ENCODE measurements around the gene NCOA1.

Gene NCOA1

GRCh38 chr2:24768013-24768412 is 277.0 kb downstream of the NCOA1 start:
- H3K27ac ChIP-seq (replicated peaks; ENCODE audit: low read length), result no peak overlapping the region
- H2BK5ac ChIP-seq (ENCODE audit: low read length), result no peak overlapping the region
- no peak overlapping the region for H3K14ac ChIP-seq (ENCODE audit: low read length)
- H2BK120ac ChIP-seq (ENCODE audit: low read depth, low read length), result no peak overlapping the region
- WGBS, 2 donors (ENCODE audit: extremely low coverage in 2 of 2, insufficient read length in 2 of 2, insufficient replicate concordance in 1 of 2), result no CpG with 5 or more reads among the region's 5 CpGs
- no peaks in the 10 kb centered on the region for H3K27me3 ChIP-seq (ENCODE audit: control insufficient read depth in 3 of 3, insufficient read depth in 3 of 3, low read depth in 1 of 3, low read length in 3 of 3)
- no peak overlapping the region for H2BK15ac ChIP-seq (ENCODE audit: low read length)
- H3K4me3 ChIP-seq (ENCODE audit: low read length in 2 of 2), result no peak overlapping the region
- no peak overlapping the region for H3K18ac ChIP-seq (ENCODE audit: low read length)
- H3K9ac ChIP-seq (ENCODE audit: low read depth, low read length, poor library complexity), result no peak overlapping the region
- H2BK12ac ChIP-seq (ENCODE audit: low read length), result no peak overlapping the region
- H4K8ac ChIP-seq (ENCODE audit: low read depth, low read length), result no peak overlapping the region
- no peak overlapping the region for H3K23ac ChIP-seq (ENCODE audit: low read depth, low read length, poor library complexity)
- H2AFZ ChIP-seq (ENCODE audit: low read length), result no peak overlapping the region
- no peak overlapping the region for H3K4ac ChIP-seq (ENCODE audit: low read length)
- H3K79me1 ChIP-seq (ENCODE audit: low read depth, low read length), result no peaks in the 10 kb centered on the region
- H3K4me1 ChIP-seq (ENCODE audit: control insufficient read depth in 2 of 2, insufficient read depth in 1 of 2, low read depth in 1 of 2, low read length in 2 of 2), result no peaks in the 10 kb centered on the region
- H3K9me3 ChIP-seq (replicated peaks in 1 of 2; ENCODE audit: control insufficient read depth in 2 of 2, insufficient read depth in 1 of 2, low read depth in 1 of 2, low read length in 2 of 2), result peaks cover 2 to 11% of the 10 kb centered on the region in 2 donors
- H2AK5ac ChIP-seq (ENCODE audit: low read depth, low read length), result no peak overlapping the region
- H3K36me3 ChIP-seq (replicated peaks in 1 of 2; ENCODE audit: control insufficient read depth in 2 of 2, insufficient read depth in 2 of 2, low read length in 2 of 2), result peaks cover 7 to 47% of the 10 kb centered on the region in 2 donors
- DNase-seq (ENCODE audit: low spot score), result no peak
- H3K4me2 ChIP-seq (ENCODE audit: insufficient read depth, low read length, poor library complexity, severe bottlenecking), result no peak overlapping the region
- no peak overlapping the region for H4K91ac ChIP-seq (ENCODE audit: low read depth, low read length, poor library complexity)

GRCh38 chr2:24768601-24769000 is 277.5 kb downstream of the NCOA1 start:
- H3K27ac ChIP-seq (replicated peaks; ENCODE audit: low read length), result no peak overlapping the region
- peaks cover 7 to 45% of the 10 kb centered on the region in 2 donors for H3K36me3 ChIP-seq (replicated peaks in 1 of 2; ENCODE audit: control insufficient read depth in 2 of 2, insufficient read depth in 2 of 2, low read length in 2 of 2)
- DNase-seq (ENCODE audit: low spot score), result no peak
- no peak overlapping the region for H3K23ac ChIP-seq (ENCODE audit: low read depth, low read length, poor library complexity)
- H4K91ac ChIP-seq (ENCODE audit: low read depth, low read length, poor library complexity), result no peak overlapping the region
- H3K9me3 ChIP-seq (replicated peaks in 1 of 2; ENCODE audit: control insufficient read depth in 2 of 2, insufficient read depth in 1 of 2, low read depth in 1 of 2, low read length in 2 of 2), result peaks cover 2 to 11% of the 10 kb centered on the region in 2 donors
- H2BK15ac ChIP-seq (ENCODE audit: low read length), result no peak overlapping the region
- no peak overlapping the region for H2AK5ac ChIP-seq (ENCODE audit: low read depth, low read length)
- no peak overlapping the region for H2BK5ac ChIP-seq (ENCODE audit: low read length)
- H3K4me1 ChIP-seq (ENCODE audit: control insufficient read depth in 2 of 2, insufficient read depth in 1 of 2, low read depth in 1 of 2, low read length in 2 of 2), result peaks cover 0 to under 1% of the 10 kb centered on the region in 2 donors
- H3K27me3 ChIP-seq (ENCODE audit: control insufficient read depth in 3 of 3, insufficient read depth in 3 of 3, low read depth in 1 of 3, low read length in 3 of 3), result no peaks in the 10 kb centered on the region
- no peaks in the 10 kb centered on the region for H3K79me1 ChIP-seq (ENCODE audit: low read depth, low read length)
- no peak overlapping the region for H2BK12ac ChIP-seq (ENCODE audit: low read length)
- H3K4ac ChIP-seq (ENCODE audit: low read length), result no peak overlapping the region
- no peak overlapping the region for H3K4me2 ChIP-seq (ENCODE audit: insufficient read depth, low read length, poor library complexity, severe bottlenecking)
- H2BK120ac ChIP-seq (ENCODE audit: low read depth, low read length), result no peak overlapping the region
- no peak overlapping the region for H3K18ac ChIP-seq (ENCODE audit: low read length)
- no peak overlapping the region for H2AFZ ChIP-seq (ENCODE audit: low read length)
- WGBS, 2 donors (ENCODE audit: extremely low coverage in 2 of 2, insufficient read length in 2 of 2, insufficient replicate concordance in 1 of 2), result no CpG with 5 or more reads among the region's 7 CpGs
- no peak overlapping the region for H4K8ac ChIP-seq (ENCODE audit: low read depth, low read length)
- H3K9ac ChIP-seq (ENCODE audit: low read depth, low read length, poor library complexity), result no peak overlapping the region
- no peak overlapping the region for H3K14ac ChIP-seq (ENCODE audit: low read length)
- no peak overlapping the region for H3K4me3 ChIP-seq (ENCODE audit: low read length in 2 of 2)

DNA sequence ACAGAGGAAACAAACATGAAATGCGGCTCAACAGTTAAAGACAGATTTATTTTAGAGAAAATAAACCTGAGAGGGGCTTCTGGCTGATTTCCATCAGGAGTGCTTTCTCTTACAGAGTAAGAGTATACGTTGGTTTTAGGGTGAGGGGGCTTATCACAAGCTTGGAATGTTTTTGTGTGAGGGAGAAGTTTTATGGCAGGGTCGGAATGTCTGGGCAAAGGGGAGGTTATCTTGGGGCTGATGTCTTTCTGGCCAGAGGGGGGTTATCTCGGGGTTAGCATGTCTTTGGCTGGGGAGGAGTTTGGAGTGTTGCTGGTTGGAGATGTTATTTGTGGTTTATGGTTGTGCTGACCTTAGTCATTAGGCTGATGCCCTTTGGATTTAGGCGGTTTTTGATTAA is 280.0 kb downstream of the NCOA1 start:
- no peak overlapping the region for H3K4ac ChIP-seq (ENCODE audit: low read length)
- no peak overlapping the region for H2BK120ac ChIP-seq (ENCODE audit: low read depth, low read length)
- H3K18ac ChIP-seq (ENCODE audit: low read length), result no peak overlapping the region
- H2BK15ac ChIP-seq (ENCODE audit: low read length), result no peak overlapping the region
- H2BK12ac ChIP-seq (ENCODE audit: low read length), result no peak overlapping the region
- peaks cover 5 to 34% of the 10 kb centered on the region in 2 donors for H3K36me3 ChIP-seq (replicated peaks in 1 of 2; ENCODE audit: control insufficient read depth in 2 of 2, insufficient read depth in 2 of 2, low read length in 2 of 2)
- no peak for DNase-seq (ENCODE audit: low spot score)
- H3K4me1 ChIP-seq (ENCODE audit: control insufficient read depth in 2 of 2, insufficient read depth in 1 of 2, low read depth in 1 of 2, low read length in 2 of 2), result peaks cover 0 to 1% of the 10 kb centered on the region in 2 donors
- no peak overlapping the region for H2AFZ ChIP-seq (ENCODE audit: low read length)
- H3K9me3 ChIP-seq (replicated peaks in 1 of 2; ENCODE audit: control insufficient read depth in 2 of 2, insufficient read depth in 1 of 2, low read depth in 1 of 2, low read length in 2 of 2), result peaks cover 2 to 11% of the 10 kb centered on the region in 2 donors
- no peak overlapping the region for H2BK5ac ChIP-seq (ENCODE audit: low read length)
- no peak overlapping the region for H3K4me3 ChIP-seq (ENCODE audit: low read length in 2 of 2)
- no peak overlapping the region for H2AK5ac ChIP-seq (ENCODE audit: low read depth, low read length)
- no CpG with 5 or more reads among the region's 5 CpGs for WGBS, 2 donors (ENCODE audit: extremely low coverage in 2 of 2, insufficient read length in 2 of 2, insufficient replicate concordance in 1 of 2)
- no peak overlapping the region for H4K91ac ChIP-seq (ENCODE audit: low read depth, low read length, poor library complexity)
- no peaks in the 10 kb centered on the region for H3K27me3 ChIP-seq (ENCODE audit: control insufficient read depth in 3 of 3, insufficient read depth in 3 of 3, low read depth in 1 of 3, low read length in 3 of 3)
- no peak overlapping the region for H3K9ac ChIP-seq (ENCODE audit: low read depth, low read length, poor library complexity)
- no peak overlapping the region for H3K27ac ChIP-seq (replicated peaks; ENCODE audit: low read length)
- H3K23ac ChIP-seq (ENCODE audit: low read depth, low read length, poor library complexity), result no peak overlapping the region
- H3K4me2 ChIP-seq (ENCODE audit: insufficient read depth, low read length, poor library complexity, severe bottlenecking), result no peak overlapping the region
- H3K79me1 ChIP-seq (ENCODE audit: low read depth, low read length), result no peaks in the 10 kb centered on the region
- no peak overlapping the region for H3K14ac ChIP-seq (ENCODE audit: low read length)
- no peak overlapping the region for H4K8ac ChIP-seq (ENCODE audit: low read depth, low read length)

DNA sequence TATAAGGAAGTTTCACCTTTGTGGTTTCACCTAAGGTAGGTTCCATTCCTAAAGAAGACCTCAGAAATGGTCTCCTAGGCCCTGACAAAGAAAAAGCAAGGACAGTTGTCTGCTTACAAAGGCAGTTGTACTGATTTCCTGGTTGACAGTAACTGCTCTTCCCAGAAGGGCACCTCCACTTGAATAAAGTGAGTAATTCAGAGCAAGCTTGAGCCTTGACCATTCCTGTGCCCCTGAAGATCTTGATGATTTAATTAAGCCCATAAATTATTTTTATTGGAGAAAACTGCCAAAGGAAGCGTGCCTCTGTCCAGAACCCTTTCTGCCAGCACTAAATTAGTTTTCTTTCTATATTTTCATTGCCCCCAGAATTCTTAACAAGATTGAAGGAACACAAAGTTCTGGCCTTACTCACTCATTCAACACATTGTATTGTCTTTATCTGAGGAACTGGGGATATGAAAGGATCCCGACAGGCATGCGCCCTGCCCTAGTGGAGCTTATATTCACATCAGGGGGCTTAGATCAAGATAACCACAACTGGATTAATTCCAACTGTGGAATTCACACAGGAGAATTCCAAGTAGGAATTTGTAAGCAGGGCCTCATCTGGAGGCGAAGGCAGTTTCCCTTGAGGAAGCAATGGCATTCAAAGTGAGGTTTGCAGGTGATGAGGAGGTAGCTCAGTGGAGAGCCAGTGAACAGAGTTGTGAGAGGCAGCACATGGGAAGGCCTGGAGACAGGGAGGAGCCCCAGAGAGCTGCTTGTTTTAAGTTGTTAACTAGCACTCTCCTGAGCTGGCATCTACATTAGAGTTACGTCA is 280.9 kb downstream of the NCOA1 start:
- no peak overlapping the region for H3K27ac ChIP-seq (replicated peaks; ENCODE audit: low read length)
- H3K79me1 ChIP-seq (ENCODE audit: low read depth, low read length), result no peaks in the 10 kb centered on the region
- H3K4me2 ChIP-seq (ENCODE audit: insufficient read depth, low read length, poor library complexity, severe bottlenecking), result no peak overlapping the region
- H3K4me3 ChIP-seq (ENCODE audit: low read length in 2 of 2), result no peak overlapping the region
- no peak overlapping the region for H3K23ac ChIP-seq (ENCODE audit: low read depth, low read length, poor library complexity)
- H4K8ac ChIP-seq (ENCODE audit: low read depth, low read length), result no peak overlapping the region
- H2BK120ac ChIP-seq (ENCODE audit: low read depth, low read length), result no peak overlapping the region
- DNase-seq (ENCODE audit: low spot score), result no peak
- no peak overlapping the region for H2BK12ac ChIP-seq (ENCODE audit: low read length)
- no peak overlapping the region for H2AK5ac ChIP-seq (ENCODE audit: low read depth, low read length)
- H3K18ac ChIP-seq (ENCODE audit: low read length), result no peak overlapping the region
- no peak overlapping the region for H3K14ac ChIP-seq (ENCODE audit: low read length)
- H3K9me3 ChIP-seq (replicated peaks in 1 of 2; ENCODE audit: control insufficient read depth in 2 of 2, insufficient read depth in 1 of 2, low read depth in 1 of 2, low read length in 2 of 2), result peaks cover 2 to 11% of the 10 kb centered on the region in 2 donors
- H3K36me3 ChIP-seq (replicated peaks in 1 of 2; ENCODE audit: control insufficient read depth in 2 of 2, insufficient read depth in 2 of 2, low read length in 2 of 2), result peaks cover 5 to 34% of the 10 kb centered on the region in 2 donors
- H3K4me1 ChIP-seq (ENCODE audit: control insufficient read depth in 2 of 2, insufficient read depth in 1 of 2, low read depth in 1 of 2, low read length in 2 of 2), result peaks cover 0 to 1% of the 10 kb centered on the region in 2 donors
- H3K27me3 ChIP-seq (ENCODE audit: control insufficient read depth in 3 of 3, insufficient read depth in 3 of 3, low read depth in 1 of 3, low read length in 3 of 3), result no peaks in the 10 kb centered on the region
- WGBS, 2 donors (ENCODE audit: extremely low coverage in 2 of 2, insufficient read length in 2 of 2, insufficient replicate concordance in 1 of 2), result no CpG with 5 or more reads among the region's 5 CpGs
- H2AFZ ChIP-seq (ENCODE audit: low read length), result no peak overlapping the region
- H3K4ac ChIP-seq (ENCODE audit: low read length), result no peak overlapping the region
- H3K9ac ChIP-seq (ENCODE audit: low read depth, low read length, poor library complexity), result no peak overlapping the region
- no peak overlapping the region for H2BK15ac ChIP-seq (ENCODE audit: low read length)
- H4K91ac ChIP-seq (ENCODE audit: low read depth, low read length, poor library complexity), result no peak overlapping the region
- no peak overlapping the region for H2BK5ac ChIP-seq (ENCODE audit: low read length)
